SK-N-SH (cell line): Measurements from ENCODE around the gene REEP1.

ENCODE experiments used
- EP300 ChIP-seq, 2 experiments: IDR thresholded peaks; 2 replicates each; pipeline versions ENCODE4 v1.4.0 to v1.6.1; 2012; ENCODE audit warnings: borderline replicate concordance in 1 of 2, low read depth in 1 of 2, low read length in 1 of 2
- FOSL2 ChIP-seq: IDR thresholded peaks from 2 replicates; pipeline ENCODE4 v1.4.0; 2012; ENCODE audit warnings: low read depth, mild to moderate bottlenecking, moderate library complexity, borderline replicate concordance
- FOXM1 ChIP-seq: IDR thresholded peaks from 2 replicates; pipeline ENCODE4 v1.4.0; 2012; ENCODE audit warnings: low read depth, mild to moderate bottlenecking
- POLR2AphosphoS5 ChIP-seq: IDR thresholded peaks from 2 replicates; pipeline ENCODE4 v1.6.1; 2012; ENCODE audit warnings: low read depth, low read length
- RAD21 ChIP-seq: IDR thresholded peaks from 2 replicates; pipeline ENCODE4 v1.6.1; 2012; ENCODE audit warnings: mild to moderate bottlenecking, low read length
- RCOR1 ChIP-seq: fragments of 150-350 bp; IDR thresholded peaks from 2 replicates; pipeline ENCODE4 v1.6.1; 2017; ENCODE audit warnings: antibody characterized with exemption, low read length
- TCF12 ChIP-seq: IDR thresholded peaks from 2 replicates; pipeline ENCODE4 v1.4.0; 2012
- TF ChIP-seq, protein P1 (sequence below): fragments of 200-600 bp; sonication (generic); IDR thresholded peaks from 2 replicates; pipeline ENCODE4 v1.6.1; 2017; ENCODE audit warnings: antibody characterized with exemption, mild to moderate bottlenecking, moderate library complexity
- TF ChIP-seq, protein P2 (sequence below): IDR thresholded peaks from 2 replicates; pipeline ENCODE4 v1.6.1; 2012; ENCODE audit warnings: mild to moderate bottlenecking, low read depth, low read length, moderate library complexity

DNA sequence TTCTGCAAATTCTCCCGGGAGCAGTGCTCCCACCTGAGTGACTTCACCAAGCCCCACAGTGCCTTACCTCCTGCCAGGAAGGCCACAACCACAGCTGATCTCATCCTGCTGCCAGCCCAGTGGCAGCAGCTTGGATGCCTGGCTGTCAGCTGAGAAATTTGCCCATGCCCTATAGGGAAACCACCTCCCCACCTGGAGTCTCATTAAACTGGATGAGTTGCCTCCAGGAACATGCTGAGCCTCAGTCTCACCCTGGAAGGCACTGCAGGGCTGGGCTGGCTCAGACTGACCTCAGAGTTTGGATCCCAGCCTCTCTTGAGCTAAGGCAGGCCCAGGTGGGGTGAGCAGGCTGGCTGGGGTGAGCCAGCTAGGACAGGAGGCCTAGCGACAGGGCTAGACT lies 23.3 kb downstream of the REEP1 start:
- TF ChIP-seq RAD21, result no peak
- TF ChIP-seq, protein P1, sequence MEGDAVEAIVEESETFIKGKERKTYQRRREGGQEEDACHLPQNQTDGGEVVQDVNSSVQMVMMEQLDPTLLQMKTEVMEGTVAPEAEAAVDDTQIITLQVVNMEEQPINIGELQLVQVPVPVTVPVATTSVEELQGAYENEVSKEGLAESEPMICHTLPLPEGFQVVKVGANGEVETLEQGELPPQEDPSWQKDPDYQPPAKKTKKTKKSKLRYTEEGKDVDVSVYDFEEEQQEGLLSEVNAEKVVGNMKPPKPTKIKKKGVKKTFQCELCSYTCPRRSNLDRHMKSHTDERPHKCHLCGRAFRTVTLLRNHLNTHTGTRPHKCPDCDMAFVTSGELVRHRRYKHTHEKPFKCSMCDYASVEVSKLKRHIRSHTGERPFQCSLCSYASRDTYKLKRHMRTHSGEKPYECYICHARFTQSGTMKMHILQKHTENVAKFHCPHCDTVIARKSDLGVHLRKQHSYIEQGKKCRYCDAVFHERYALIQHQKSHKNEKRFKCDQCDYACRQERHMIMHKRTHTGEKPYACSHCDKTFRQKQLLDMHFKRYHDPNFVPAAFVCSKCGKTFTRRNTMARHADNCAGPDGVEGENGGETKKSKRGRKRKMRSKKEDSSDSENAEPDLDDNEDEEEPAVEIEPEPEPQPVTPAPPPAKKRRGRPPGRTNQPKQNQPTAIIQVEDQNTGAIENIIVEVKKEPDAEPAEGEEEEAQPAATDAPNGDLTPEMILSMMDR, result no peak
- TF ChIP-seq EP300 (IDR thresholded peaks at IDR 0.05; ENCODE audit: borderline replicate concordance in 1 of 2, low read depth in 1 of 2, low read length in 1 of 2), result no peak
- TF ChIP-seq FOXM1, result no peak
- TF ChIP-seq, protein P2, sequence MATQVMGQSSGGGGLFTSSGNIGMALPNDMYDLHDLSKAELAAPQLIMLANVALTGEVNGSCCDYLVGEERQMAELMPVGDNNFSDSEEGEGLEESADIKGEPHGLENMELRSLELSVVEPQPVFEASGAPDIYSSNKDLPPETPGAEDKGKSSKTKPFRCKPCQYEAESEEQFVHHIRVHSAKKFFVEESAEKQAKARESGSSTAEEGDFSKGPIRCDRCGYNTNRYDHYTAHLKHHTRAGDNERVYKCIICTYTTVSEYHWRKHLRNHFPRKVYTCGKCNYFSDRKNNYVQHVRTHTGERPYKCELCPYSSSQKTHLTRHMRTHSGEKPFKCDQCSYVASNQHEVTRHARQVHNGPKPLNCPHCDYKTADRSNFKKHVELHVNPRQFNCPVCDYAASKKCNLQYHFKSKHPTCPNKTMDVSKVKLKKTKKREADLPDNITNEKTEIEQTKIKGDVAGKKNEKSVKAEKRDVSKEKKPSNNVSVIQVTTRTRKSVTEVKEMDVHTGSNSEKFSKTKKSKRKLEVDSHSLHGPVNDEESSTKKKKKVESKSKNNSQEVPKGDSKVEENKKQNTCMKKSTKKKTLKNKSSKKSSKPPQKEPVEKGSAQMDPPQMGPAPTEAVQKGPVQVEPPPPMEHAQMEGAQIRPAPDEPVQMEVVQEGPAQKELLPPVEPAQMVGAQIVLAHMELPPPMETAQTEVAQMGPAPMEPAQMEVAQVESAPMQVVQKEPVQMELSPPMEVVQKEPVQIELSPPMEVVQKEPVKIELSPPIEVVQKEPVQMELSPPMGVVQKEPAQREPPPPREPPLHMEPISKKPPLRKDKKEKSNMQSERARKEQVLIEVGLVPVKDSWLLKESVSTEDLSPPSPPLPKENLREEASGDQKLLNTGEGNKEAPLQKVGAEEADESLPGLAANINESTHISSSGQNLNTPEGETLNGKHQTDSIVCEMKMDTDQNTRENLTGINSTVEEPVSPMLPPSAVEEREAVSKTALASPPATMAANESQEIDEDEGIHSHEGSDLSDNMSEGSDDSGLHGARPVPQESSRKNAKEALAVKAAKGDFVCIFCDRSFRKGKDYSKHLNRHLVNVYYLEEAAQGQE, result no peak
- no peak for TF ChIP-seq POLR2AphosphoS5
- no peak for TF ChIP-seq TCF12
- TF ChIP-seq RCOR1, result no peak
- TF ChIP-seq FOSL2, result no peak
